Kidney epithelial cell (primary cell): ENCODE data around the gene RAD54L2. TPM values are rescaled to one million over a fixed set of nuclear protein-coding genes. Genes with fewer than 3 reads are reported as not detected.

Experiments
- DNase-seq: peaks from one replicate; pipeline ENCODE4 v3.0.0-alpha.2; 2010; ENCODE audit warnings: low read depth
- H3K27me3 ChIP-seq: 2 replicates; pipeline ENCODE4 v1.6.0; 2011; ENCODE audit warnings: low read length; ENCODE audit not compliant: control insufficient read depth, insufficient read depth
- H3K36me3 ChIP-seq: 2 replicates; pipeline ENCODE4 v1.5.1; 2011; ENCODE audit warnings: low read length; ENCODE audit not compliant: control insufficient read depth, insufficient read depth
- H3K4me3 ChIP-seq: 2 replicates; pipeline ENCODE4 v1.5.1; 2011; ENCODE audit warnings: low read depth, mild to moderate bottlenecking, control low read depth, low read length
- total RNA-seq: library from RNA; depleted of rRNA; stranded (reverse); fragments of >200 nt; gene quantifications from 2 replicates; pipeline ENCODE4 v1.2.3, GENCODE V29; 2015
- TF ChIP-seq, protein P1 (sequence below): IDR thresholded peaks from 2 replicates; pipeline ENCODE4 v1.5.1; 2011; ENCODE audit warnings: mild to moderate bottlenecking, moderate library complexity, low read length, control low read depth, inconsistent platforms; ENCODE audit not compliant: insufficient read depth, poor library complexity, severe bottlenecking

RAD54L2 gene
- total RNA-seq, 1 donor from 2014 or later, result 20.5 TPM

GRCh38 chr3:51578238-51578637 lies 39.7 kb downstream of the RAD54L2 start:
- DNase-seq, result no peak
- no peaks in the 10 kb centered on the region for H3K36me3 ChIP-seq
- H3K4me3 ChIP-seq, result no peak overlapping the region
- TF ChIP-seq, protein P1, sequence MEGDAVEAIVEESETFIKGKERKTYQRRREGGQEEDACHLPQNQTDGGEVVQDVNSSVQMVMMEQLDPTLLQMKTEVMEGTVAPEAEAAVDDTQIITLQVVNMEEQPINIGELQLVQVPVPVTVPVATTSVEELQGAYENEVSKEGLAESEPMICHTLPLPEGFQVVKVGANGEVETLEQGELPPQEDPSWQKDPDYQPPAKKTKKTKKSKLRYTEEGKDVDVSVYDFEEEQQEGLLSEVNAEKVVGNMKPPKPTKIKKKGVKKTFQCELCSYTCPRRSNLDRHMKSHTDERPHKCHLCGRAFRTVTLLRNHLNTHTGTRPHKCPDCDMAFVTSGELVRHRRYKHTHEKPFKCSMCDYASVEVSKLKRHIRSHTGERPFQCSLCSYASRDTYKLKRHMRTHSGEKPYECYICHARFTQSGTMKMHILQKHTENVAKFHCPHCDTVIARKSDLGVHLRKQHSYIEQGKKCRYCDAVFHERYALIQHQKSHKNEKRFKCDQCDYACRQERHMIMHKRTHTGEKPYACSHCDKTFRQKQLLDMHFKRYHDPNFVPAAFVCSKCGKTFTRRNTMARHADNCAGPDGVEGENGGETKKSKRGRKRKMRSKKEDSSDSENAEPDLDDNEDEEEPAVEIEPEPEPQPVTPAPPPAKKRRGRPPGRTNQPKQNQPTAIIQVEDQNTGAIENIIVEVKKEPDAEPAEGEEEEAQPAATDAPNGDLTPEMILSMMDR, result no peak
- H3K27me3 ChIP-seq, result no peaks in the 10 kb centered on the region

GRCh38 chr3:51580418-51580817 lies 41.9 kb downstream of the RAD54L2 start:
- TF ChIP-seq, protein P1, result no peak
- Histone ChIP-seq H3K4me3 (no peak overlapping the region), H3K27me3 (no peaks in the 10 kb centered on the region), H3K36me3 (no peaks in the 10 kb centered on the region)
- DNase-seq, result no peak

DNA sequence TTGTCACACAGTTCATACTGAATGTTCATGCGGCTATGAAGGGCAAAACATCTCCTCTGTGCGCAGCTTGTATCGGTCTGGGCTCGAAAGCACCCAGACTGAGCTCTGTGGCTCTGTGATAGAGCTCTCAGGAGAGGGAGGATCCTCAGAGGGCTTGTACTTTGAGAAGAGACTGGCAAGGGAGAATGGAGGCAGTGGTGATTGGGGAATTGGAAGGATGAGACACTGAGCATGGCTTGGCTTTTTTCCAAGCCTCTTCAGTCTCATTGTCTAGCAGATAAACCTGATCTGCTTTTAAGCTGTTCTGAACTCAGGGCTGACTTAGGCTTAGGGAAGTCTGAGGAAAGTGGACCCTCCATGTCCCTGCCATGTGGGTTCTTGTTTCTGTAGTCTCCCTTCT lies 43.0 kb downstream of the RAD54L2 start:
- no peak overlapping the region for H3K4me3 ChIP-seq
- DNase-seq, result no peak
- TF ChIP-seq, protein P1, result no peak
- H3K27me3 ChIP-seq, result no peaks in the 10 kb centered on the region
- H3K36me3 ChIP-seq, result no peaks in the 10 kb centered on the region

GRCh38 chr3:51585197-51585596 lies 46.7 kb downstream of the RAD54L2 start:
- Histone ChIP-seq H3K4me3 (no peak overlapping the region), H3K36me3 (no peaks in the 10 kb centered on the region), H3K27me3 (no peaks in the 10 kb centered on the region)
- TF ChIP-seq, protein P1, result no peak
- no peak for DNase-seq

- Histone ChIP-seq H3K27me3 (no peaks in the 10 kb centered on the region), H3K36me3 (no peaks in the 10 kb centered on the region)
- TF ChIP-seq, protein P1, result no peak
These were observed 47.4 kb downstream of the RAD54L2 start for GRCh38 chr3:51585871-51586270.

More at GRCh38 chr3:51585871-51586270, 47.4 kb downstream of the RAD54L2 start:
- no peak for DNase-seq
- no peak overlapping the region for H3K4me3 ChIP-seq

Other genes with a start within 250 kb of the RAD54L2 start
- gene MANF, start 153.4 kb upstream of the RAD54L2 start, total RNA-seq, result 115 and 133 TPM in 2 replicates
- 32.6 and 38.1 TPM in 2 replicates for gene RBM15B, start 147.4 kb upstream of the RAD54L2 start, total RNA-seq
- 16.3 and 18.2 TPM in 2 replicates for gene DCAF1, start 38.7 kb upstream of the RAD54L2 start, total RNA-seq
- gene TEX264, start 132.5 kb downstream of the RAD54L2 start, total RNA-seq, result 75.7 and 78.1 TPM in 2 replicates
- not detected in 2 replicates for gene GRM2, start 168.3 kb downstream of the RAD54L2 start, total RNA-seq
- not detected in 2 replicates for gene IQCF6, start 240.5 kb downstream of the RAD54L2 start, total RNA-seq